Measurements from ENCODE around the gene APOBEC3A.
A peak's percentile ranks its signal among the peaks of the same experiment; 100 is the strongest.
"Not testable (repeated sequence)": the region's sequence is repeated elsewhere in the genome, so short reads cannot be mapped to it uniquely, and the experiment has no call there.

The APOBEC3A gene

GRCh38 chr22:38943201-38943600 lies 14.2 kb upstream of the APOBEC3A start:
- no peak for DNase-seq (ENCODE audit: low spot score)

- no peak for DNase-seq (ENCODE audit: low spot score)
Measured at GRCh38 chr22:38943882-38944281, 13.5 kb upstream of the APOBEC3A start.

GRCh38 chr22:38944653-38945052 lies 12.8 kb upstream of the APOBEC3A start:
- DNase-seq (ENCODE audit: low spot score): no peak

GRCh38 chr22:38945706-38946338 lies 11.6 kb upstream of the APOBEC3A start:
- not testable (repeated sequence) for DNase-seq (ENCODE audit: low spot score)

- DNase-seq (ENCODE audit: low spot score): no peak
Measured at GRCh38 chr22:38946771-38947170, 10.6 kb upstream of the APOBEC3A start.

- DNase-seq (ENCODE audit: low spot score): no peak
Measured at GRCh38 chr22:38947321-38948140, 9.9 kb upstream of the APOBEC3A start.

GRCh38 chr22:38948181-38948940 lies 9.0 kb upstream of the APOBEC3A start:
- no peak for DNase-seq (ENCODE audit: low spot score)

- DNase-seq (ENCODE audit: low spot score): no peak
Measured at GRCh38 chr22:38949889-38950405, 7.5 kb upstream of the APOBEC3A start.

GRCh38 chr22:38950527-38951295 lies 6.7 kb upstream of the APOBEC3A start:
- no peak for DNase-seq (ENCODE audit: low spot score)

- no peak for DNase-seq (ENCODE audit: low spot score)
Measured at GRCh38 chr22:38951734-38952133, 5.7 kb upstream of the APOBEC3A start.

GRCh38 chr22:38952281-38952993 lies 5.0 kb upstream of the APOBEC3A start:
- no peak for DNase-seq (ENCODE audit: low spot score)

GRCh38 chr22:38953091-38953490 lies 4.3 kb upstream of the APOBEC3A start:
- no peak for DNase-seq (ENCODE audit: low spot score)

GRCh38 chr22:38953577-38954413 lies 3.6 kb upstream of the APOBEC3A start:
- DNase-seq (ENCODE audit: low spot score): peak; percentile 64

- DNase-seq (ENCODE audit: low spot score): no peak
Measured at GRCh38 chr22:38954414-38955043, 2.9 kb upstream of the APOBEC3A start.

GRCh38 chr22:38955250-38955905 lies 2.0 kb upstream of the APOBEC3A start:
- no peak for DNase-seq (ENCODE audit: low spot score)

- DNase-seq (ENCODE audit: low spot score): no peak
Measured at GRCh38 chr22:38955926-38956325, 1.5 kb upstream of the APOBEC3A start.

GRCh38 chr22:38956551-38956950 lies 858 bp upstream of the APOBEC3A start:
- no peak for DNase-seq (ENCODE audit: low spot score)

GRCh38 chr22:38957808-38958650 lies 620 bp downstream of the APOBEC3A start:
- DNase-seq (ENCODE audit: low spot score): no peak

All from CD4-positive, alpha-beta T cell treated with Interleukin-2 at 100 ng/mL for 4 hours (primary cell).